ENCODE measurements around the gene ISG15. TPM values are rescaled to one million over a fixed set of nuclear protein-coding genes. Genes with fewer than 3 reads are reported as not detected.

Gene ISG15
- total RNA-seq, 1 donor from 2014 or later: 18.8 TPM

- intact Hi-C loops (cut with DNase I): no loop called here
- DNase-seq (ENCODE audit: low spot score) (no peak), ATAC-seq (no peak)
Measured at GRCh38 chr1:1037366-1038327, 24.4 kb downstream of the ISG15 start.

GRCh38 chr1:1038694-1039093 lies 25.4 kb downstream of the ISG15 start:
- ATAC-seq (no peak), DNase-seq (ENCODE audit: low spot score) (no peak)
- intact Hi-C loops (cut with DNase I): no loop called here

GRCh38 chr1:1039145-1039910 lies 26.0 kb downstream of the ISG15 start:
- no peak for ATAC-seq
- intact Hi-C loops (cut with DNase I): no loop called here
- DNase-seq (ENCODE audit: low spot score): no peak

- intact Hi-C loops (cut with DNase I): no loop called here
- ATAC-seq: peak; percentile 68
- peak; percentile 81 for DNase-seq (ENCODE audit: low spot score)
Measured at GRCh38 chr1:1040004-1040991, 27.0 kb downstream of the ISG15 start.

- DNase-seq (ENCODE audit: low spot score) (no peak), ATAC-seq (no peak)
- intact Hi-C loops (cut with DNase I): no loop called here
Measured at GRCh38 chr1:1041092-1041523, 27.8 kb downstream of the ISG15 start.

GRCh38 chr1:1041873-1042272 lies 28.6 kb downstream of the ISG15 start:
- DNase-seq (ENCODE audit: low spot score) (no peak), ATAC-seq (no peak)
- intact Hi-C loops (cut with DNase I): no loop called here

GRCh38 chr1:1042835-1043234 lies 29.5 kb downstream of the ISG15 start:
- DNase-seq (ENCODE audit: low spot score): no peak
- intact Hi-C loops (cut with DNase I): no loop called here
- no peak for ATAC-seq

- no peak for ATAC-seq
- DNase-seq (ENCODE audit: low spot score): no peak
- intact Hi-C loops (cut with DNase I): no loop called here
Measured at GRCh38 chr1:1043411-1043810, 30.1 kb downstream of the ISG15 start.

- DNase-seq (ENCODE audit: low spot score): no peak
- intact Hi-C loops (cut with DNase I): no loop called here
- no peak for ATAC-seq
Measured at GRCh38 chr1:1043921-1044320, 30.6 kb downstream of the ISG15 start.

- no peak for ATAC-seq
- intact Hi-C loops (cut with DNase I): no loop called here
- DNase-seq (ENCODE audit: low spot score): no peak
Measured at GRCh38 chr1:1044455-1045078, 31.3 kb downstream of the ISG15 start.

- ATAC-seq: no peak
- DNase-seq (ENCODE audit: low spot score): no peak
- intact Hi-C loops (cut with DNase I): no loop called here
Measured at GRCh38 chr1:1045129-1045528, 31.8 kb downstream of the ISG15 start.

GRCh38 chr1:1046243-1046642 lies 32.9 kb downstream of the ISG15 start:
- DNase-seq (ENCODE audit: low spot score): no peak
- no peak for ATAC-seq
- intact Hi-C loops (cut with DNase I): no loop called here

- ATAC-seq (no peak), DNase-seq (ENCODE audit: low spot score) (no peak)
- intact Hi-C loops (cut with DNase I): no loop called here
Measured at GRCh38 chr1:1046767-1047166, 33.5 kb downstream of the ISG15 start.

- ATAC-seq (no peak), DNase-seq (ENCODE audit: low spot score) (no peak)
- intact Hi-C loops (cut with DNase I): no loop called here
Measured at GRCh38 chr1:1047407-1047806, 34.1 kb downstream of the ISG15 start.

GRCh38 chr1:1047963-1048362 lies 34.7 kb downstream of the ISG15 start:
- intact Hi-C loops (cut with DNase I): no loop called here
- DNase-seq (ENCODE audit: low spot score) (no peak), ATAC-seq (no peak)

GRCh38 chr1:1048765-1049164 lies 35.5 kb downstream of the ISG15 start:
- intact Hi-C loops (cut with DNase I): no loop called here
- DNase-seq (ENCODE audit: low spot score) (no peak), ATAC-seq (no peak)

GRCh38 chr1:1049318-1050165 lies 36.2 kb downstream of the ISG15 start:
- ATAC-seq: no peak
- no peak for DNase-seq (ENCODE audit: low spot score)
- intact Hi-C loops (cut with DNase I): no loop called here

GRCh38 chr1:1050577-1051052 lies 37.3 kb downstream of the ISG15 start:
- ATAC-seq: no peak
- no peak for DNase-seq (ENCODE audit: low spot score)
- intact Hi-C loops (cut with DNase I): no loop called here

All from sciatic nerve (tissue), 2 donors.